ENCODE measurements around the gene IGSF6.

DNA sequence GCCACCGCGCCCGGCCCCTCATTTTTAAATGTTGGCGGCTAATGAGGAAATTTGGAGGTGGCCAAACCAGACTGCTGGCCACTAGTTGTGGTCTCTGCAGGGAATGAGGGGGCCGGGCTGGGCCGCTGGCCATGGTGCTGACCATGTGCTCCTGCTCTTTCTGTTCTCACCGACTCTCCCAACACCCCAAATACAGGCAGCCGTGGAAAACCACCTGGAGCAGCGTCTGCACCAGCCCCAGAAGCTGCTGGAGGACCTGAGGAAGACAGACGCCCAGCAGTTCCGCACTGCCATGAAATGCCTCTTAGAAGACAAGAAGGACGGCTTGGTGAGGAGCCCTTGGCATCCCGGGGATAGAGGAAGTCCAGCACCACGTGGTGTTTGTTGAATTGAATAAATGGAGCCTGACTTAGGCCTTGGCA, 32.6 kb upstream of the IGSF6 start:
- TF ChIP-seq, protein P1, sequence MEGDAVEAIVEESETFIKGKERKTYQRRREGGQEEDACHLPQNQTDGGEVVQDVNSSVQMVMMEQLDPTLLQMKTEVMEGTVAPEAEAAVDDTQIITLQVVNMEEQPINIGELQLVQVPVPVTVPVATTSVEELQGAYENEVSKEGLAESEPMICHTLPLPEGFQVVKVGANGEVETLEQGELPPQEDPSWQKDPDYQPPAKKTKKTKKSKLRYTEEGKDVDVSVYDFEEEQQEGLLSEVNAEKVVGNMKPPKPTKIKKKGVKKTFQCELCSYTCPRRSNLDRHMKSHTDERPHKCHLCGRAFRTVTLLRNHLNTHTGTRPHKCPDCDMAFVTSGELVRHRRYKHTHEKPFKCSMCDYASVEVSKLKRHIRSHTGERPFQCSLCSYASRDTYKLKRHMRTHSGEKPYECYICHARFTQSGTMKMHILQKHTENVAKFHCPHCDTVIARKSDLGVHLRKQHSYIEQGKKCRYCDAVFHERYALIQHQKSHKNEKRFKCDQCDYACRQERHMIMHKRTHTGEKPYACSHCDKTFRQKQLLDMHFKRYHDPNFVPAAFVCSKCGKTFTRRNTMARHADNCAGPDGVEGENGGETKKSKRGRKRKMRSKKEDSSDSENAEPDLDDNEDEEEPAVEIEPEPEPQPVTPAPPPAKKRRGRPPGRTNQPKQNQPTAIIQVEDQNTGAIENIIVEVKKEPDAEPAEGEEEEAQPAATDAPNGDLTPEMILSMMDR (IDR thresholded peaks at IDR 0.05; ENCODE audit: low read depth, low read length): no peak
- no peak for TF ChIP-seq EZH2phosphoT487 (IDR thresholded peaks at IDR 0.05; ENCODE audit: low read depth)

Data from OCI-LY3 (cell line).